Activated T-helper 2 cell treated with anti-CD3 and anti-CD28 coated beads, Interferon-gamma antibody, Interleukin-2, Interleukin-4, amounts not matched to agents 10 μg/mL and 5 μg/mL and 100 μg/mL, durations not matched to agents 14 hours and 24 hours and 36 hours (primary cell): ENCODE results near the gene ARHGEF16. TPM values are rescaled to one million over a fixed set of nuclear protein-coding genes. Genes with fewer than 3 reads are reported as not detected.

Experiments
- DNase-seq: peaks from one replicate; pipeline ENCODE4 v3.0.0; 2021; ENCODE audit warnings: low spot score
- H3K27ac Mint-ChIP-seq: one replicate; pipeline ENCODE4 v1.8.0; 2021; ENCODE audit warnings: mixed read lengths
- H3K27me3 Mint-ChIP-seq: one replicate; pipeline ENCODE4 v1.8.0; 2021; ENCODE audit warnings: low read depth, mixed read lengths
- H3K36me3 Mint-ChIP-seq: one replicate; pipeline ENCODE4 v1.8.0; 2021; ENCODE audit warnings: low read depth, mixed read lengths
- H3K4me1 Mint-ChIP-seq: one replicate; pipeline ENCODE4 v1.8.0; 2021; ENCODE audit warnings: low read depth, mixed read lengths
- H3K4me3 Mint-ChIP-seq: one replicate; pipeline ENCODE4 v1.8.0; 2021; ENCODE audit warnings: low read depth, mild to moderate bottlenecking, moderate library complexity, mixed read lengths
- H3K9me3 Mint-ChIP-seq: one replicate; pipeline ENCODE4 v1.8.0; 2021; ENCODE audit warnings: mixed read lengths
- intact Hi-C: fragments of 100-400 bp; cut with micrococcal nuclease; formaldehyde crosslinking; loops from one replicate; pipeline ENCODE4 v1.15.1; 2023
- total RNA-seq: library from RNA; stranded (reverse); gene quantifications from 2 replicates; pipeline ENCODE4 v1.2.3, GENCODE V29; 2022

ARHGEF16 gene
- total RNA-seq, 1 donor from 2014 or later: not detected

DNA sequence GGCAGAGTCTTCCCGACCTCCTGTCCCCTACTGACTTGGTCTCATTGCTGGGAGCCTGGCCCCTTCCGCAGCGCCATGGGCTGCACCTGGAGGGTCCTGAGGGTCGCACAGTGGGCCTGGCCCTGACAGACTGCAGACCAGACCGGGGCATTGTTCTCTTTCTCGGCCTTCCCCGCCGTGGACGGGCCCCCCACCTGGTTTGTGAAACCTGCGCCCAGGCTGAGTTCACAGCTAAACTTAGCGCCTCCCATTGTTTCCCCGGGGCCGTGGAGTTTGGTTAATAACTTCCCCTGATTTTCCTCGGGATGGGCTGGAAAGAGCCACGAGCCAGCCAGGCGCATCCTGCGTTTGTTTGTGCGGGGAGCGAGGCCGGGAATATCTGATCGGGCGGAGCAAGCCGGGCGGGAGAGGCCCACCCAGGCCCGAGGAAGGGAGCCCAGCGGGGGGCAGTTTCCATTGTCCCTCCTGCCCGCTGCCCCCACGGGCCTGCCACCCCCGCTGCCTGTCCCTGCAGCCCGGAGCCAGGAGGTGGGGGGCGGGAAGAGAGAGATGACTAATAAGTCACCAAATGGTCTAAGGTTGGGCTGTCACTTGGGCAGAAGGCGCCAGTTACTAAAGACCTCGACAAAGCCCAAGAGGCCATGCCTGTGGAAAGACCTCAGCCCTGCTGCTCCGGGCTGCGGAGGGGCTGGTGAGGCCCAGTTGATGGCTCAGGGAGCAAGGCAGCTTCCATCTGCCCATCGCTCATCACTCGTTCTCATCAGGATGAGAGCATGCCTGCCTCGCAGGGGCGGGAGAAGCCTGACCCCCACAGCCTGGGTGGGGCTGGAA, 39.0 kb upstream of the ARHGEF16 start:
- Mint-ChIP-seq H3K4me3 (no peak overlapping the region), H3K9me3 (no peaks in the 10 kb centered on the region), H3K36me3 (no peaks in the 10 kb centered on the region), H3K27ac (no peak overlapping the region), H3K27me3 (no peaks in the 10 kb centered on the region), H3K4me1 (no peaks in the 10 kb centered on the region)
- DNase-seq: no peak
- intact Hi-C loops: no loop called here

DNA sequence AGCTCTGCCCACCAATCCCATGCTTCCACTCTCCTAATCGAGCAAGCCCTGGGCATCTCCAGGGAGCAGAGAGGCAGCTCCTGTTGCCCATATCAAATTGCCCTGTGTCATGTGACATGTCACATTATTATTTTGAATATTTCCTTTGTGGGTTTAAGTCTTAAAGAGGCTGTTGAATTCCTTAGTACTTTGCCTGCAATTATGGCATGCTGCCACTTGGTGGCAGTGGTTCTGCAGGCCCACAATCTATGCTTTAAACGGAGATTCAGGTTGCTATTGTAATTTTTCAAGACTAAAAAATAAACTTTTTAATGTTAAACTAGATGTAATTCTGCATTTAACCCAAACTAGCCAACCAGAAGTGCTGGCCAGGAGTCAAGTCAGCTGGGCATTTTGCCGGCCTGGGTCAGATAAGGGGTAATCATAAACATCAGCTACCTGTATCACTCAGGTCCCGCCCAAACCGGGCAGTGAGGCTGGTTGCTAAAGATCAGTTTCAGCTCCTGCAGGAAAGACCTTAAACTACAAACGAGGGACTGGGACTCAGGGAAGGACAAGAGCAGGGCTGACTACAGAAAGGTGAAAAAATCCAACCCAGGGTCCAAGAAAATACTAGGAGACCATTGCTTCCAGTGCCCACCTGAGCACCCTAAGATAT, 37.3 kb upstream of the ARHGEF16 start:
- H3K4me1 Mint-ChIP-seq: no peaks in the 10 kb centered on the region
- no peaks in the 10 kb centered on the region for H3K36me3 Mint-ChIP-seq
- H3K9me3 Mint-ChIP-seq: no peaks in the 10 kb centered on the region
- no peak overlapping the region for H3K4me3 Mint-ChIP-seq
- intact Hi-C loops: no loop called here
- H3K27ac Mint-ChIP-seq: no peak overlapping the region
- DNase-seq: no peak
- no peaks in the 10 kb centered on the region for H3K27me3 Mint-ChIP-seq

DNA sequence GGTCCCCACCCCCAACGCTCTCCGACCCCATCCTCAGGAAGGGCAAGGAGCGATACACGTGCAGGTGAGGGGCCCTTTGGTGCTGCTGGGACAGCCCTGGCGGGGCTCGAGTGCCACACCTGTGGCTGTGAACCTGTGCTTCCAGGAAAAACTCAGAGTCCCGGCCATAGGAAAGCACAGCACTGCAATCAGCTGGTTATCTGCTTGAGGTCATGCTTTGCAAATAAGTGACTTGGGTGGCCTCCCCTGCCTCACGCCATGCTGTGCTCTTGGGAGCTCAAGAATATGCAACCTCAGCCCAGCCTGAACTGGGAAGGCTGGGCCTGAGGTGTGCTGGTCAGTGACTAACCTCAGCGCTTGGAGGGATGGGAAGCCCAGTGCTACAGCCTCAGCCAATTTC, 36.5 kb upstream of the ARHGEF16 start:
- H3K4me1 Mint-ChIP-seq: no peaks in the 10 kb centered on the region
- no peak overlapping the region for H3K27ac Mint-ChIP-seq
- intact Hi-C loops: no loop called here

DNA sequence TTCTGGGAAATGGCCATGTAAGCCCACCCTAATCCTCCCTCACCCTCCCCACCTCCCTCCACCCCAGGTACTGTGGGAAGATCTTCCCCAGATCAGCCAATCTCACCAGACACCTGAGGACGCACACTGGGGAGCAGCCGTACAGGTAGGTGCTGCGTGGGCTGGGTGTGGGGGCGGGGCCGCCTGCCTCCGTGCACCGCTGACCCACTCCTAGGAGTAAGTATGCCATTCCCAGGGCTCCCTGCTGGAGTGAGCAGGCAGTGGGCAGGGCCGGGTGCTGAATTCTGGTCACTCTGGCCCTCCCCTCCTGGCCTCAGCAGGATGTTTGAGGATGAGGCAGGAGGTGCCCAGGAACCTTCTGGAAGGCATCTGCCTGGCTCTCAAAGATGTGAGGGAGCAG, 35.9 kb upstream of the ARHGEF16 start:
- Mint-ChIP-seq H3K27ac (no peak overlapping the region), H3K36me3 (no peaks in the 10 kb centered on the region), H3K4me3 (no peak overlapping the region), H3K27me3 (no peaks in the 10 kb centered on the region), H3K9me3 (no peaks in the 10 kb centered on the region), H3K4me1 (no peaks in the 10 kb centered on the region)
- no peak for DNase-seq
- intact Hi-C loops: no loop called here

More for the DNA sequence above, 36.5 kb upstream of the ARHGEF16 start:
- DNase-seq: no peak
- H3K4me3 Mint-ChIP-seq: no peak overlapping the region
- no peaks in the 10 kb centered on the region for H3K36me3 Mint-ChIP-seq
- no peaks in the 10 kb centered on the region for H3K27me3 Mint-ChIP-seq
- no peaks in the 10 kb centered on the region for H3K9me3 Mint-ChIP-seq

DNA sequence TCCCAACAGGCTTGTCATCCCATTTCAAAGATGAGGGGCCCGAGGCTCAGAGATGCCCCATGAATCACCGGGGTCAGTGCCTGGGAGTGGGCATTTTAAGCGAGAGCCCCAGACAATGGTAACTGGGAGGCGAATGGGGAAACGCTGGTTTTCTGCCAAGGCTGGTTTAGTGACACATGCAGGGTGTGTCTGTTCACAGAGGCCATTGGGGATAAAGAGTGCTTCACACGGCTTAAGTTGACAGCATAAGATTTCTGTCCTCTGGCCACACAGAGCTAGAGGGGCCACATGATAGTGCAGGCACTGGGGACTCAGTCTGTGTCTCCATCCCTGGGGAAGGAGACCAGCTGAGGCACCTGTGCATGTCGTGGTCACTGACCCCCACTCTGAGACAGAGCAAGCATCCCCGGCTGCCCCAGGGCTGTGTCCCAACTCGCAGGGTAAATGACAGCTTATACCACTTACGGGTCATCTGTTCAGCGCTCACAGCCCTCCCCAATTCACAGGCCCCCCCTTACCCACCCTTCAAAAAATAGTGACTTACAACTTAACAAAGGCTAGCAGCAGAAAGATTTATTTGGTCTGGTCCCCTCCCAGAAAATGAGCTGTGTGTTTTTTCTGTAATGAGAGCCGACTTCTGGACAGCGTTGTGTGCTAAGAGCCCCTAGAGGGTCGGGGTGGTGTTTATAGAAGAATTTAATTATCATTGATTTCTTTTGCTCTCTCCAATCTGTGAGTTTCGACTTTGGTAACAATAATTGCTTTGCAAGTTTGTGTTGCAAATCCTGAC, 34.9 kb upstream of the ARHGEF16 start:
- H3K27ac Mint-ChIP-seq: no peak overlapping the region
- no peaks in the 10 kb centered on the region for H3K4me1 Mint-ChIP-seq
- no peaks in the 10 kb centered on the region for H3K36me3 Mint-ChIP-seq
- no peaks in the 10 kb centered on the region for H3K9me3 Mint-ChIP-seq
- no peak overlapping the region for H3K4me3 Mint-ChIP-seq
- DNase-seq: no peak
- intact Hi-C loops: no loop called here
- H3K27me3 Mint-ChIP-seq: no peaks in the 10 kb centered on the region

DNA sequence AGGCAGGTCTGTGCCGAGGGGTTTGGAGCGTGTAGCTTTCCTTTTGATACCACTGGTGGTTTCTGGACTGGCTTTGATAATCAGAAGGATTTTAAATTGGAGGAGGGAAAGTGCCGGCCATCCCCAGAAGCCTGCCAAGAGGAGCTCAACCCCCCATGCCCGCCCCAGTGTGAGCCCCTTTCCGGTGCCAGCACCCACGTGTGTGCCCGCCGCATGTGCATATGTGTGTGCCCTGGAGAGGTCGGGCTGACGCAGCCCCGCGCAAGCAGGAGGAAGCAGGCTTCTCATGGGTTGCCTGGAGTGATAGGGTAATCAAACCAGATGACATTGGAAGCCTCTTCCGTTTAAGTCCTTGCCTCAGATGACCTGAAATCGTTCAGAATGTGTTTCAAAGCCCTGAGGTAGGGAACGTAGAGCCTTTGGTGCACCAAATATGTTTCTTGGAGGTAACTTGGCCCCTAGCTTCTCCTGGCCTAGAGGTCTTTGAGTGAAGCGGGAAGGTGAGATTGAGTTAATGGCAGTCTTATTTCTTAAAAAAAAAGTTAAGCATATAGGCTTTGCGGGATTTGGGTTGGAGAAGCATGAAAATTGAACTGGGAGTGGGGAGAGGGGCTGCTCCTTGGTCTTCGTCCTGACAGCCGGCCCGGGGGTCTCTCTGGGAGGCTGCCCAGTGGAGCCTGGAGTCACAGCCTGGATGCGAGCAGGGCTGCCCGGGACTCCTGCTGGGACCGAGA, 34.1 kb upstream of the ARHGEF16 start:
- Mint-ChIP-seq H3K4me1 (no peaks in the 10 kb centered on the region), H3K9me3 (no peaks in the 10 kb centered on the region), H3K36me3 (no peaks in the 10 kb centered on the region), H3K27ac (no peak overlapping the region), H3K4me3 (no peak overlapping the region), H3K27me3 (no peaks in the 10 kb centered on the region)
- no peak for DNase-seq
- intact Hi-C loops: no loop called here

DNA sequence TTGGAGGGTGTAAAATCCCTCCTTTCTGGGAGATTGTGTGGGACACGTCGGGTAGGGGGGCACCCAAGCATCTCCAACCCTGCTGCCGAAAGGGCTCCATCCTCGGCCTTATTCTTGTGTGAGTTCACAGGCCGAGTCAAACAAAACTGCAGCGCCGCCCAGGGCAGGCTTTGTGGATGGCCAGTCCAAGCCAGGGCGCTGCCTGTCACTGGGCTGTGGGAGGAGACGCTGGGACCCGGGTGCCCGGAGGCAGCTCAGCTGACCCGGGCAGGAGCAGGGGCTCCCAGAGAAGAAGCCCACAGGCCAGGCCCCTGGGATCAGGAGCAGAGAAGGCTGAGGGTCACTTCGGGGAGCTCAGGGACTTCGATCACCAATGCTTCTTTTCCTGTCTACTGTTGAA, 31.8 kb upstream of the ARHGEF16 start:
- Mint-ChIP-seq H3K36me3 (no peaks in the 10 kb centered on the region), H3K9me3 (no peaks in the 10 kb centered on the region), H3K27ac (no peak overlapping the region), H3K4me3 (no peak overlapping the region), H3K4me1 (no peaks in the 10 kb centered on the region), H3K27me3 (no peaks in the 10 kb centered on the region)
- intact Hi-C loops: no loop called here
- no peak for DNase-seq

DNA sequence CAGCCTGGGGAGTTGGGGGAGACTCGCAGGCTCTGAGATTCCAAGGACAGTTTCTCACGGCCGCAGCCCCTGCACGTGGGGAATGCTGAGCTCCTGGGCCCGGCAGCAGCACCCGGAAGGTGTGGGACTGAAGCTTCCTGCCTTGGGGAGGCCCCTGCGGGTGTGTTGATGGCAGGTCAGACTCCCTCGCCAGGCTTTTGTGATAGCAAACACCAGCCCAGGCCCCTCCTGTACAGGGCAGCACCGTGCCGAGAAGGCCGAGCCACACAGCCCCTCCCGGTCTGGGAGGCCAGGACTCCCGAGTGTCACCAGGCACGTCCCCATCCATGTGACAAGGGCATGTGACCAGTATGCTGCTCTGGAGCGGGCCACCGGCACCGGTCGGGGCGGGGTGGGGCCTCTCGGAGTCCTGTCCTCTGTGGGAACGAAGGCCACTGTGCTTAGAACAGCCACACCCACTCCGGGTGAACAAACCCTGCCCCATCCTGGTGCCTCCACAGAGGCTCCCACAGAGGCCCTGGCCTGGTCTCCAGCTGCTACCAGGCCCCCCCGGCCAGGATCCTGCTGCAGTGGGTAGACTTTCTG, 31.1 kb upstream of the ARHGEF16 start:
- Mint-ChIP-seq H3K4me1 (no peaks in the 10 kb centered on the region), H3K4me3 (no peak overlapping the region), H3K36me3 (no peaks in the 10 kb centered on the region), H3K27ac (no peak overlapping the region), H3K9me3 (no peaks in the 10 kb centered on the region), H3K27me3 (no peaks in the 10 kb centered on the region)
- intact Hi-C loops: no loop called here
- DNase-seq: no peak

DNA sequence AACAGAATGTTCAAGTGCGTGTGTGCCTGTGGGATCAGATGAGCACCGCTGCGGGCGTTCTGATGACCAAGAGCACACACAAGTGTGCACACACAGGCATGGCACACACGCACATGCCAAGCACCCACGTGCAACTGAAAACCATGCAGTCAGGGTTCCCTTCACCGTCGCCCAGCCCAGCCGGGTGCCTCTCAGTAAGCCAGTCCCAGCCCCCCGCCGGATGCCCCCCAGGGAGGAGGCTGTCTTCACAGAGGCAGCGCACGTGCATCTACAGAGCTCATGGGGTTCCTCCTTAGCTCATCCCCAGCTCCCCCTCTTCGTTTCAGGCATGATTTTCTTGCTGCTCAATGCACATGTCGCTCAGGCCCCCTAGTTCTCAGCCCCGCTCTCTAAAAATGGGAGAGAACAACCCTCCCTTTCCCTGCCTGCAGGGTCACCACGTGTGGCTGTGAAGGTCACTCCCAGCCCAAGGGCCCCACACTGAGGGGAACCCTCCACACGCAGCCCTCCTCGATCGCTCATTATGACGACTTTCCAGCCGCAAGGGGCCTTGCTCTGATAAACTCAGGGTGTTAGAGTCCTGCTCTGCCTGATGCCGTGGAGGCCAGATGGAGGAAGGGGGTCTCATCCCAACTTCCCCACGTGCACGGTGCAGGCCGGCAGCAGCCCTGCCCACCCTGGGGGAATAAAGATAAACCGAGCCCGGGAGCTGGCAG, 30.4 kb upstream of the ARHGEF16 start:
- Mint-ChIP-seq H3K27me3 (no peaks in the 10 kb centered on the region), H3K4me3 (no peak overlapping the region), H3K36me3 (no peaks in the 10 kb centered on the region), H3K4me1 (no peaks in the 10 kb centered on the region), H3K27ac (no peak overlapping the region), H3K9me3 (no peaks in the 10 kb centered on the region)
- no peak for DNase-seq
- intact Hi-C loops: no loop called here

DNA sequence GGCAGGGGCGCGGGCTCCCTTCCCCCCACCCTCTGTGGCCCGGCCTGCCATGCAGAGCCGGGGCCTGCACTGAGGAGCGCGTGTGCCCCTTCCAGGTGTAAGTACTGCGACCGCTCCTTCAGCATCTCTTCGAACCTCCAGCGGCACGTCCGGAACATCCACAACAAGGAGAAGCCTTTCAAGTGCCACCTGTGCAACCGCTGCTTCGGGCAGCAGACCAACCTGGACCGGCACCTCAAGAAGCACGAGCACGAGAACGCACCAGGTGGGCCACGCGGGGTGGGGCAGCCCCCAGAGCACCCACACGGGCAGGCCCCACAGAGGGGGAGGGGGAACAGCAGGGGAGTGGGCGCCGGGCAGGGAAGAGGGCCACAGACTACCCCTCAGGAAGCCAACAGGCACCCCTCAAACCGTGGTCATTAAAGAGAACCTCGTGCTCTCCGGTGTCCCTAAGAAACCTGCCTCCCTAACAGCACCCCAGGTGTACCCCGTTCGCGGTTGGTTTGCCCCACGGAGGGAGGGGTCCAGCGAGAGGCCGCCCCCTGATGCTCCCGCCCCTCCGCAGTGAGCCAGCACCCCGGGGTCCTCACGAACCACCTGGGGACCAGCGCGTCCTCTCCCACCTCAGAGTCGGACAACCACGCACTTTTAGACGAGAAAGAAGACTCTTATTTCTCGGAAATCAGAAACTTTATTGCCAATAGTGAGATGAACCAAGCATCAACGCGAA, 28.8 kb upstream of the ARHGEF16 start:
- Mint-ChIP-seq H3K4me1 (no peaks in the 10 kb centered on the region), H3K27ac (no peak overlapping the region), H3K27me3 (no peaks in the 10 kb centered on the region), H3K36me3 (no peaks in the 10 kb centered on the region), H3K9me3 (no peaks in the 10 kb centered on the region), H3K4me3 (no peak overlapping the region)
- intact Hi-C loops: no loop called here
- no peak for DNase-seq

DNA sequence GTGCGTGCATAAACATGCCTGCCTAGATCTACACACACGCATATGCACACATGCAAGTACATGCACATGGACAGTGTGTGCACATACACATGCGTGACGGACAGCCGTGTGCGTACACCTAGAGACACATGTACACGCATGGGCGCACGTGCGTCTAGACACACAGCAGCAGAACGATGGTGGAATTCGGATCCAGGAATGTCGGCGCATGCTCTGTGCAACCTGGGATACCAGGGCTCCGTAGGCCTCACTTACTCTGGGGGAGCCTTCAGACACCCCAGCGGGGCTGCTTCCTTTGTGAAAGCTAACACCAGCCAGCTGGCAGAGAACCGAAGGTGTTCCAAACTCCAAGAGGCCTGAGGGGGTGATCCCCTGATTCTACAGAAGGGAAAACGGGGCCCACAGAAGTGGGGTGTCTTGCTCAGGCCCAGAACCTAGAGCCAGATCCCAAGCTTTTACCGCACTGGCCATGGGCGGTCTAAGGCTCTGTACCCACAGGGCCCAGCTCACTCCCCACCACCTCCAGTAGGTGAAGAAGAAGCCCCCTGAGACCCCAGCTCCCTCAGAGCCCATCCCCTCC, 27.4 kb upstream of the ARHGEF16 start:
- intact Hi-C loops: no loop called here
- no peaks in the 10 kb centered on the region for H3K27me3 Mint-ChIP-seq
- no peak overlapping the region for H3K27ac Mint-ChIP-seq
- H3K36me3 Mint-ChIP-seq: no peaks in the 10 kb centered on the region
- no peaks in the 10 kb centered on the region for H3K4me1 Mint-ChIP-seq
- DNase-seq: no peak
- H3K9me3 Mint-ChIP-seq: no peaks in the 10 kb centered on the region
- no peak overlapping the region for H3K4me3 Mint-ChIP-seq
